ENCODE results near the gene ZNF367.

Gene ZNF367

DNA sequence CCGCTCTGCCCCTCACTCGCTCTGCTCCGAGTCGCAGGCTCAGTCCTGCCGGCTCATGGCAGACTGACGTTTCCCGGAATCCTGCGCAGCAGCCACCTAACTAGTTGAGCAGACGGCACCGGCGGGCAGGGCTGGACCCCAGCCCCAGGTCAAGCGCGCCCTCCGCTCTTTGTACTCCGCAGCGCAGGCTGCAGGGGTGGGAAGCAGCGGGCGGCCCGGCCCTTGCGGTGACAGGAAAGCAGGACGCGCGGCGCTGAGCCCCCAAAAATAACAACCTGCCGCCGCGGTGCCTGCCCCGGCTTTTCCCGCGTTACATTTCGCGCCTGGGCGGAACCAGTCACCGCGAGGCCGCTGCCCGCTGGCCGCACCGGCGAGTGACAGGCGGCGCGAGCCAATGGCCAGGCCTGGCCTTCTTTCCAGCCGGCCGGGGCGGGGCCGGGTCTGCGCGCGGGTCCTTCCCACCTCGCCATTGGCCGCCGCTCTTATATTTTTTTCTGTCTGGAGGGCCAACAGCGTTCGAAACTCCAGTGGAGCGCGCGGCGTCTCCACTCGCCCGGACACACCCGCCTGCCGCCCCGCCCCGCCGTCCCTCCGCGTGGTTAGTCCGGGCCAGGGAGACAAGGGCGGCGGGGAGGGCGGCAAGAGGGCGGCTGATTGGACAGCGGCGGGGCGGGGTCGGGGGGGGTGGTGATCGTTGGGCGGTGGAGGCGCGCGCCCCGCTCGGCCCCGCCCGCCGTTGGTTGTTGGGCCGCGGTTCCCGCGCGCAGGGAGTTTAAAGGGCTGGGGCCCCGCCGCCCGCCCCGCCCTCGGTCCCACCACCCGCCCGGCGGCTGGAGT is at the start of gene ZNF367:
Gene ZNF367, minus strand, starts transcription at position 288 of the 837 bp plus-strand sequence. CDS start 338 bp downstream, outside the sequence.
- in situ Hi-C loops (cut with HindIII; ENCODE audit: low pct_ligation_motif_present, low pct_unique_long_range_greater_than_20kb, low sequenced_read_pairs), result no loop called here
- DNase-seq, result peak; percentile 94

DNA sequence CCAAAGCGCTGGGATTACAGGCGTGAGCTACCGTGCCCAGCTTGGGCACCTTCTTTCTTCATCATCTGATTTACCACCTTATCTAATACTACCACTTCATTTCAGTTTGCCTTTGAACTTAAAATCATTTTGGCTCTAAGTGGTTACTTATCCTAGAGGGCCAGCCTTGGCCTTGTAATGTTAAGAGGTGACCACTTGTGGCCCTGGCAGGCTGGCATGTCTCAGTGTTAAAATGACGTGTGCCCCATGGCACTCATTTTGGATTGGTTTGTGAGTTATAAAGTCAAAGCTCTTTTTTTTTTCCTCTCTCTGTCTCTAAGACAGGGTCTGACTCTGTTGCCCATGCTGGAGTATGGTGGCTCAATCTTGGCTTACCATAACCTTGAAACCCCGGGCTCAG is 49.6 kb upstream of the ZNF367 start:
- DNase-seq, result no peak
- in situ Hi-C loops (cut with HindIII; ENCODE audit: low pct_ligation_motif_present, low pct_unique_long_range_greater_than_20kb, low sequenced_read_pairs), result no loop called here

DNA sequence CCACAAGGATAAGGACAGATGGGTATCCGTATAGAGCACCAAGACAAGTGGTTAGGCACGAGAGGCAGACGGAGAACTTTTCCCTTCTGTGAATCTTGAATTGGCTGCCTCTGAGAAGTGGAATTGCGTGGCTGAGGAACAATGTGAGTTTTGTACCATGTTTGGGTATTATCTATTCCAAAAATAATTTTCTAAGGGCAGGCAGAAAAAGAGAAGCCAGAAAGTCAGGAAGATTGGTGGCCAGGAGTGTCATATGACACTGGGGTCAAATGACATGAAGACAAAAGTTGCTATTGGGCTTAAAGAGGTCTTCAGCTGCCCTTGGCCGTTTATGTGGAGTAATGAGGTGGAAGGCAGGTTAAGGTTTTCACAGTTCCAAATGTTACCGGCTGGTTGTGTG is 46.3 kb upstream of the ZNF367 start:
- in situ Hi-C loops (cut with HindIII; ENCODE audit: low pct_ligation_motif_present, low pct_unique_long_range_greater_than_20kb, low sequenced_read_pairs), result no loop called here
- DNase-seq, result no peak

DNA sequence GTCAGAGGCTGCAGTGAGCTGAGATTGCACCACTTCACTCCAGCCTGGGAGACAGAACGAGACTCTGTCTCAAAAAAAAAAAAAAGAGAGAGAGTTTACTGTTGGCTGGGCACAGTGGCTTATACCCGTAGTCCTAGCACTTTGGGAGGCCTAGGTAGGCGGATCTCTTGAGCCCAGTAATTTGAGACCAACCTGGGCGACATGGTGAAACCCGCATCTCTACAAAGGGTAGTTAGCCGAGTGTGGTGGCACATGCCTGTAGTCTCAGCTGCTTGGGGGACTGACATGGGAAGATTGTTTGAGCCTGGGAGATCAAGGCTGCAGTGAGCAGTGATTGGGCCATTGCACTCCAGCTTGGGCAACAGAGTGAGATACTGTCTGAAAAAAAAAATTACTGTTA is 44.4 kb upstream of the ZNF367 start:
- no peak for DNase-seq

DNA sequence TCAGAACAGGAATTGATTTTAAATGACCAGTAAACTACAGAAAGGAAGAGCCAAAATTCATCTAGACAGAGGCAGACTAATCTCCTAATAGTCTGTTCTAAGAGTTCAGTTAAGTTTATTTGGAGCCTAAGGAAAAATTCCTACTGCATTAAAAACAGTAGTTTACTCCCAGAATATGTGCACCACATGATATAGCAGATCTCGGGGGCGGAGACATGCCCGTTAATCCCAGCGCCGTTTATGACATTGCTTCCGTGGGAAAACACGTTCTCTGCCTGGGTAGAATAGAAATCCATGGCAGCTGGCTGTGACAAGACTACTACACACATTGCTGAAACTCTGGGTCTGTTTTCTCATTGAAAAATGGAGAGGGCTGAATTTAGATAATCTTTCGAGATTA is 43.2 kb upstream of the ZNF367 start:
- in situ Hi-C loops (cut with HindIII; ENCODE audit: low pct_ligation_motif_present, low pct_unique_long_range_greater_than_20kb, low sequenced_read_pairs), result no loop called here
- DNase-seq, result no peak

More for the DNA sequence above, 44.4 kb upstream of the ZNF367 start:
- in situ Hi-C loops (cut with HindIII; ENCODE audit: low pct_ligation_motif_present, low pct_unique_long_range_greater_than_20kb, low sequenced_read_pairs), result no loop called here

DNA sequence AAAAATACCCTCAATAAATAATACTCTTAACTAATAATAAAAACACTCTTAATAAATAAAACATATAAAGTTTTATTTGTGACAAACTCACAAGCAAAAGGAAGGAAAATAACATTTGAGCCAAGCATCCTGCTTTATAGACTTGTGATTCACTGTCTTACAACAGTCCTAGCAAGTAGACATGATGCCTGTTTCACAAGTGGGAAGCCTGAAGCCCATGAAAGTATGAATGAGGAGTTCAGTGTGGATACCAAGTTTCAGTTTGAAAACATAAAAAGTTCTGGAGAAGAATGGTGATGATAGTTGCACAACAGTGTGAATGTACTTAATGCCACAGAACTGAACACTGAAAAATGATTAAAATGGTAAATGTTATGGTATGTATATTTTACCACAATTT is 42.7 kb upstream of the ZNF367 start:
- in situ Hi-C loops (cut with HindIII; ENCODE audit: low pct_ligation_motif_present, low pct_unique_long_range_greater_than_20kb, low sequenced_read_pairs), result no loop called here
- no peak for DNase-seq

DNA sequence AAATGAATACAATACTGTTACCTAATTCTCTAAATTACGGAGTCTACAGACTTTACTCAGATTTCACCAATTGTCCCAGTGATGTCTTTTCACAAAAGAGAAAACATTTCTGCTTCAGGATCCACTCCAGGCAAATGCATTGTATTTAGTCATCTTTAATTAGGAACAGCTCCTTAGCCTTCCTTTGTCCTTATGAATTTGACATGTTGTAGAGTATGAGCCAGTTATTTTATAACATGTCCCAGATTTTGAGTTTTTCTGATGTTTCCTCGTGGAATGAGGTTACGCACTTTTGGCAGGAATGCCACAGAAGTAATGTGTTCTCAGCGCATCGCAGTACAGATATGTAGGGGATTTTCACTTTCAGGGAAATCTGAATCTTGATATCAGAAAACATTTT is 42.3 kb upstream of the ZNF367 start:
- no peak for DNase-seq
- in situ Hi-C loops (cut with HindIII; ENCODE audit: low pct_ligation_motif_present, low pct_unique_long_range_greater_than_20kb, low sequenced_read_pairs), result no loop called here

DNA sequence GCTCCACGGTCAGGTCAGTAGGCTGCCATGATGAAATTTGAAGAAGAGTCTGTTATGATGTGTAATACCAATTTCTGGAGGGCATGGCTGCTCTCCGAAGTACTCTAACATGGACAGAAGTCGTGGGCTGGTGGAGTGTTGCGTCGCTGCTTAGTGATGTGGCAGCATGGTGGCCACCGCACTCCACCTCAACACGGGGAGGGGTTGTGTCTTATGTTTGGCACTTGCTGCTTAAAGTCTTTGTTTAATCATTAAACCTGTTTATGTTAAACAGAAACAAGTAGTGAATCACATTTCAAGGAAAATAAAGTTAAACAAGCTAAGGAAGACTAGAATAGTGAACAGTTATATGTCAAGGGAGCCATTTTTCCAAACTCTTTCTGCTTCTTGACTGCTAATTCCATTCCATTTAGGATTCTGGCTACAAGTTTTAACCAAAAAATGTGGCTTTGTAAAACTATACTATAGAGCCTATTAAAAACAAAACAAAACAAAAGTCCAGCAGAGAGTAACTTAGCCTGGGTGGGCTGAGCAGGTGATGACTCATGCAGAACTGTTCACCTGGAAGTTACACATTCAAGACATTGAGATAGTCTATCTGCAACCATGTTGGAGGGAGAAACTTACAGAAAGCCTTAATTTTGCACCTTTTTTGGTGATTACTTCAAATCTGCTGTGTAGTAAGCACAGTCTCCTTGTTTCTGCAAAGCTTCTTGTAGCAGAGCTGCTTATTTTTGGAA is 41.3 kb upstream of the ZNF367 start:
- in situ Hi-C loops (cut with HindIII; ENCODE audit: low pct_ligation_motif_present, low pct_unique_long_range_greater_than_20kb, low sequenced_read_pairs), result no loop called here
- DNase-seq, result no peak

DNA sequence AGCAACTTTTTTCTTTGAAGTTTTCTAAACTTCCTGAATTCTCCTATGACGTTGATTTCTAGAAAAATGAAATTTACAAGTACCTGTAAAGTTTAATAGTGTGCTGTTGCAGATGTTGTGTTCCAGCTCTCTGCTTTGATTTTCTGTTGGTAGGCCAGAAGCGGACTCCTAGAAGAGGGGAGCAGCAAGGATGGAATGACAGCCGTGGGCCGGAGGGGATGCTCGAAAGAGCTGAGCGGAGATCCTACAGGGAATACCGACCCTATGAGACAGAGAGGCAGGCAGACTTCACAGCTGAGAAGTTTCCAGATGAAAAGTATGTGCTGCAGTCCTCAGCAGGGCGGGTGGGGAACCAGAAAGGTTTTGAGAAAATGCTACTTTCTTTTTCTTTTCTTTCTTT is 40.1 kb upstream of the ZNF367 start:
- in situ Hi-C loops (cut with HindIII; ENCODE audit: low pct_ligation_motif_present, low pct_unique_long_range_greater_than_20kb, low sequenced_read_pairs), result no loop called here
- no peak for DNase-seq

DNA sequence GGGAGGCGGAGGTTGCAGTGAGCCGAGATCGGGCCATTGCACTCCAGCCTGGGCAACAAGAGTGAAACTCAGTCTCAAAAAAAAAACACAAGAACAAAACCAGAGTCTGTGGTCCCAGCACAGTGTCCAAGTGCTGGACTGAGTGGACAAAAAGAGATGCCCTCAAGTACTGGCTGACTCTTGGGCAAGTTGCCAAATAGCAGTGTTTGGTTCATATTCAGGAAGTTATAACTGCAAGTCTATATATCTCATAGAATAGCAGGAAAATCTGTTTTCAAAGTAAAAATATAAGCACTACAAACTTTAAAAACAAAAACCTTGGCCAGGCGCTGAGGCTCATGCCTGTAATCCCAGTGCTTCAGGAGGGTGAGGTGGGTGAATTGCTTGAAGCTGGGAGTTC is 39.1 kb upstream of the ZNF367 start:
- in situ Hi-C loops (cut with HindIII; ENCODE audit: low pct_ligation_motif_present, low pct_unique_long_range_greater_than_20kb, low sequenced_read_pairs), result no loop called here
- no peak for DNase-seq

DNA sequence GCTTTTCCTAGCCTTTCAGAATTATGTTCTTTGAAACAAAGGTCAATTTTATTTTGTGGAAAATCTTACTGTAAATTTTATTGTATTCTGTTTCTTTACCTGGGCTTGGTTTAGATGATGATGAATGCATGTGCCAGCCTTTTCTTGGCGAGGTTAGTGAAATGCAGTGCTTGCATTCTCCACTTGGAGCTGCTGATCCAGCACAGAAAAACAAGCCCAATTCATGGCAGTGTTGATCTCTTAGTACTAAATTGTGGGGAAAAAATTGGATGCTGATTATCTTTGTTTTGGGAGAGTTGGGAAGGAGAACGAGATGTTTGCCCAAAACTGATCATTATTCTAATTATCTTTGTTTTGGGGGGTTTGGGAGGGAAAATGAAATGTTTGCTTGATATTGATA is 35.5 kb upstream of the ZNF367 start:
- in situ Hi-C loops (cut with HindIII; ENCODE audit: low pct_ligation_motif_present, low pct_unique_long_range_greater_than_20kb, low sequenced_read_pairs), result no loop called here
- peak; percentile 41 for DNase-seq

DNA sequence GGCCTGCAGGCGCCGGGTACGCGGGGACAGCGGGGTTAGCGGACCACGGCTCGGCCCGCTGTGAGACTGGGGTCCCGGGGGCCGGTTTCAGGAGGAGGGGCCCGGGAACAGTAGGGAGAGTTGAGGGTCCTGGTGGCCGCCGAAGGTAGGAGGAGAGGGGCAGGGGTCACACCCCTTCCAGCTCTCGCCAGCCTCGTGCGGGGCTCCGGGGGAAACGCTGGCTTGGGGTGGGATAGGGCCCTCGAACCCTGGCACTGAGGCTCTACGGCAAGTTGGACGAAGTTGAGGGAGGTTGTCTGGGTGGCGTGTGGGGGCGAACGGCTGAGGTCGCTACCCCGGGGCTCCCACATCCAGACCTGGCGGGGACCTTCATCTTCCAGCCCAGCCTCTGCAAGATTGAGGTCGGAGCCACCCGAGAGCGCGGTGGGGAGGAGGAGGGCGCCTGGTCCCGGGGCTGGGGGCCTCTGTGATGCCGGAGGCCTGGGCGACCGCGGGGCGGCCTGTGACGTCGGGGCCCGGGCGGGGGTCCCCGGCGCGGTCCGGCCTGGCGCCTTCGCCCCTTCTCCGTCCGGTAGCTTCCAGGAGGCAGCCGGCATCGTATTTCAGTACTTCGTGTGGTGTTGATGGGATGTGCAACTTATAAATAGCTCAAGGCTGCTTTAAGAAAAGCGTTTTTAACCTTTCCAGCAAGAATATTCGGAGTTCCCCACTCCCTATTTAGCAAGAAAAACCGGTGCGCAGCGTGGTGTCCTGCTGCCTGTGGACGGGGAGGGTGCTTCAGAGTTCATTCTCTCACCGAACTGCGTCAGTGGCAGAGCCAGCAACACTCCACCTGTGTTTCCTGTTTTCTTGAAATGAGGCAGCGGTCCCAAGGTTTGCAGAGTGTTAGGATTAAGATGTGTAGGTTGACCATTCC is 32.7 kb upstream of the ZNF367 start:
- in situ Hi-C loops (cut with HindIII; ENCODE audit: low pct_ligation_motif_present, low pct_unique_long_range_greater_than_20kb, low sequenced_read_pairs), result no loop called here

DNA sequence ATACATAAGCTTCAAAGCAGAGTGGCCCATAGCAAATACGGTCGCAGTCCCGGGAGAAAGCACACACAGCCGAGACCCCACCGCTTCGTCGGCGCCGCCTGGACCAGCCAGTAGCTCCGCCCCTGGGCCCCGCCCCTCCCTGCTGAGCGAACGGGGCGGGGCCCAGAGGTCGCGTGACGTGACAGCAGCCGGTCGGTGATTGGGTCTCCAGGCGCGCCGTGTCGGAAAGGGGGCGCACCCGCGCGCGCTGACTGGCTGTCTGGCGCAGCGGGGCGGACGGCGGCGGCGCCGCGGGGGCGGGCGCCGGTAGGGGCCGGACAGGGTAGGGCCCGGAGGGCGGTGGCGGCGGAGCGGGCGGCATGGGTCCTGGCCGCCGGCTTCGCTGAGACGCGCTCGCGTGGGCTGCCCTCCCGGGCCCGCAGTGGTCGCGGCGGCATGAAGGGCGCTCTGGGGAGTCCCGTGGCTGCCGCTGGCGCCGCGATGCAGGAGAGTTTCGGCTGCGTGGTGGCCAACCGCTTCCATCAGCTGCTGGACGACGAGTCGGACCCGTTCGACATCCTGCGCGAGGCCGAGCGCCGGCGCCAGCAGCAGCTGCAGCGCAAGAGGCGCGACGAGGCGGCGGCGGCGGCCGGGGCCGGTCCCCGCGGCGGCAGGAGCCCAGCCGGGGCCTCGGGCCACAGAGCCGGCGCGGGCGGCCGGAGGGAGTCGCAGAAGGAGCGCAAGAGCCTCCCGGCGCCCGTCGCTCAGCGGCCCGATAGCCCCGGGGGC is 31.9 kb upstream of the ZNF367 start, which contains the start of gene HABP4:
Gene HABP4, plus strand, starts transcription at position 325 of the 768 bp plus-strand sequence. Its CDS starts 111 bp downstream, at position 436.
- peak; percentile 91 for DNase-seq
- in situ Hi-C loops (cut with HindIII; ENCODE audit: low pct_ligation_motif_present, low pct_unique_long_range_greater_than_20kb, low sequenced_read_pairs), result no loop called here

More for the DNA sequence above, 32.7 kb upstream of the ZNF367 start:
- peak; percentile 42 for DNase-seq

DNA sequence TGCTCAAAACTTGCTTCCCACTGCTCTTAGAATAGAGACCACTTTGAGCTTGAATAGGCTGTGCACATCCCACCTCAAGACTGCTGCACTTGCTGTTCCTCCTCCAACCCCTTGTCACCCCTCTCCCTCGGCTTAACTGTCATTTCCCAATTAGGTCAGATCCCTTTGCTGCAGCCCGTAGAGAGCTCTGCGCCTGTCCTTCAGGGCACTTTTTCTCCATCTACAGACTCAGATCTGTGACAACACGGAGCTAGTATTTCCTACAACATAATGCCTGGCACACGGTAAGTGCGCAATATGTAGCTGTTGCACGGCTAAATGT is 31.3 kb upstream of the ZNF367 start:
- in situ Hi-C loops (cut with HindIII; ENCODE audit: low pct_ligation_motif_present, low pct_unique_long_range_greater_than_20kb, low sequenced_read_pairs), result no loop called here
- DNase-seq, result no peak

DNA sequence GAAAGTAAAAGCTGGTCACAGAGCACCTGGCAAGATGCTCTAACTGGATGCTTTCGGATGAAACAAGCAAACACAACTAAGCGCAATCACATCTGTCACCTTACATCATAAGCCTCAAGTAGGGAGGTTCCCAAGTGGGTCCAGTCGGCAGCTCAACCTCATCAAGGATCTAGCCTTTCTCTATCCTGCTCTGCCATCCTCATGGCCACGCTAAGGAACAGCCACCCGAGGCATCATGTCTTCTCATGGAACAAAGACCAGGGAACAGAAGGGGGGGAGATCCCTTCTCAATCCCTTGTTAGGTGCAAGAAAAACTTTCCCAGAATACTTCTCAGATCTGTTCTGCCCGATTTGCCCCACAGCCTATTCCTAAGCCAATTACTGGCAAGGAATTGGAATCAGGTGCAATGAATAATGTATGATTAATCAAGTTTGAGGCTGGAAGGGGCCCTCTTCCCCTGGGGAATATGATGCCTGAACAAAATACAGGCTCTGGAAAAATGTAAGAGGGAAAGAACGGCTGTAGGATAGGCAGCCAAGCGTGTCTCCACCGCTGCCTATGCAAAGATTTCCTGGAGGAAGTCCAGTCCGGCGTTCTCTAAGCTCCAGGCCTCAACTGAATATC is 30.5 kb upstream of the ZNF367 start:
- in situ Hi-C loops (cut with HindIII; ENCODE audit: low pct_ligation_motif_present, low pct_unique_long_range_greater_than_20kb, low sequenced_read_pairs), result no loop called here
- no peak for DNase-seq

DNA sequence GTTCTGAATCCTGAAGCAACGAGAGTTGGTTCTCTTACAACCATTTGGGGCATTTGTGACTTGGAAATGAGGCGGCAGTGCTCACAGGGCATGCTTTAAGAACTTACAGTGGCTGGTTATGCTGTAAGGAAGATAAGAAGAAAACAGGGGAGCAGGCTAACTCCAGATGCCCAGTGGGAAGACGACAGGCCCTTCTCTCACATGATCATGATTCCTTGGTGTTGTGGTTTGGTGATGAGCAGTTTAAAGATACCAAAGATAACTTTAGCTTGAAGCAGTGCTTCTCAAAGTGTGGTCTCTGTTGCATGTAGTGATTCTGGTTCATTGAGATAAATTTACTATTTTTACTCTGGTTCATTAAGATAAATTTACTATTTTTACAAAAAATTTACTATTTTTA is 29.2 kb upstream of the ZNF367 start:
- in situ Hi-C loops (cut with HindIII; ENCODE audit: low pct_ligation_motif_present, low pct_unique_long_range_greater_than_20kb, low sequenced_read_pairs), result no loop called here
- no peak for DNase-seq

DNA sequence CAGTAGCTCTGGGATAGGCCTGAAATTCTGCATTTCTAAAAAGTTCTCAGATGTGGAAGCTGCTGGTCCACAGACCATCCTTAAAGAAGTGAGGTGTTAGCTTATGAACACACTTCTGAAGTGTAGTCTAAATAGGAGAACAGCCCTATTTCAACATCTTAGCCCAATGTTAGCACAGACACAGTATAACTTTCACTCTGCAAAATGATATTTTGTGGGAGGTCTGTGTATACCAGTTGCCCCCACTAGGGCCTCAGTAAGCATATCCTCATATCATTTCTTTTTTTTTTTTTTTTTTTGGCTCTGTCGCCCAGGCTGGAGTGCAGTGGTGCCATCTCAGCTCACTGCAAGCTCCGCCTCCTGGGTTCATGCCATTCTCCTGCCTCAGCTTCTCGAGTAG is 24.3 kb upstream of the ZNF367 start:
- in situ Hi-C loops (cut with HindIII; ENCODE audit: low pct_ligation_motif_present, low pct_unique_long_range_greater_than_20kb, low sequenced_read_pairs), result no loop called here

More for the DNA sequence above, 24.3 kb upstream of the ZNF367 start:
- DNase-seq, result no peak
